SK-N-SH (cell line): ENCODE data around the gene RAPGEF4.

ENCODE experiments used
- CTCF ChIP-seq: fragments of 200-600 bp; sonication (generic); IDR thresholded peaks from 2 replicates; pipeline ENCODE4 v1.6.1; 2017; ENCODE audit warnings: antibody characterized with exemption, mild to moderate bottlenecking, moderate library complexity
- ELF1 ChIP-seq: IDR thresholded peaks from 2 replicates; pipeline ENCODE4 v1.4.0; 2012
- EP300 ChIP-seq, 2 experiments: IDR thresholded peaks; 2 replicates each; pipeline versions ENCODE4 v1.4.0 to v1.6.1; 2012; ENCODE audit warnings: borderline replicate concordance in 1 of 2, low read depth in 1 of 2, low read length in 1 of 2
- MAX ChIP-seq: IDR thresholded peaks from 2 replicates; pipeline ENCODE4 v1.4.0; 2012; ENCODE audit warnings: low read depth
- MXI1 ChIP-seq: IDR thresholded peaks from 2 replicates; pipeline ENCODE4 v1.6.1; 2012; ENCODE audit warnings: mild to moderate bottlenecking, low read depth, low read length, improper control_type of control experiment
- POLR2AphosphoS5 ChIP-seq: IDR thresholded peaks from 2 replicates; pipeline ENCODE4 v1.6.1; 2012; ENCODE audit warnings: low read depth, low read length
- RFX5 ChIP-seq: IDR thresholded peaks from 2 replicates; pipeline ENCODE4 v1.6.1; 2012; ENCODE audit warnings: mild to moderate bottlenecking, improper control_type of control experiment, low read length
- TAF1 ChIP-seq: IDR thresholded peaks from 2 replicates; pipeline ENCODE4 v1.6.1; 2012; ENCODE audit warnings: low read depth, mild to moderate bottlenecking, low read length, moderate library complexity, borderline replicate concordance
- YY1 ChIP-seq: IDR thresholded peaks from 2 replicates; pipeline ENCODE4 v1.4.0; 2012; ENCODE audit warnings: low read depth, mild to moderate bottlenecking

GRCh38 chr2:172909454-172909853 is 173.8 kb downstream of the RAPGEF4 start:
- no peak for TF ChIP-seq CTCF
- TF ChIP-seq MXI1, result no peak
- TF ChIP-seq YY1, result no peak
- TF ChIP-seq TAF1, result no peak
- no peak for TF ChIP-seq RFX5
- TF ChIP-seq POLR2AphosphoS5, result no peak
- TF ChIP-seq MAX, result no peak
- no peak for TF ChIP-seq EP300 (IDR thresholded peaks at IDR 0.05; ENCODE audit: borderline replicate concordance in 1 of 2, low read depth in 1 of 2, low read length in 1 of 2)
- TF ChIP-seq ELF1, result no peak
